ENCODE data around the gene TSEN15.
"Not testable (repeated sequence)": the region's sequence is repeated elsewhere in the genome, so short reads cannot be mapped to it uniquely, and the experiment has no call there.

The TSEN15 gene

GRCh38 chr1:184085667-184086066, 34.1 kb downstream of the TSEN15 start:
- no peak overlapping the region for H3K27ac ChIP-seq
- no peak for DNase-seq (ENCODE audit: low read depth, low spot score)

- DNase-seq (ENCODE audit: low read depth, low spot score), result no peak
- H3K27ac ChIP-seq, result no peak overlapping the region
Measured at GRCh38 chr1:184088037-184088436, 36.5 kb downstream of the TSEN15 start.

GRCh38 chr1:184093071-184093470, 41.5 kb downstream of the TSEN15 start:
- DNase-seq (ENCODE audit: low read depth, low spot score), result no peak
- H3K27ac ChIP-seq, result no peak overlapping the region

GRCh38 chr1:184096005-184096404, 44.5 kb downstream of the TSEN15 start:
- DNase-seq (ENCODE audit: low read depth, low spot score), result no peak
- H3K27ac ChIP-seq, result no peak overlapping the region

- not testable (repeated sequence) for H3K27ac ChIP-seq; DNase-seq (ENCODE audit: low read depth, low spot score)
Measured at GRCh38 chr1:184096580-184096979, 45.0 kb downstream of the TSEN15 start.

- no peak for DNase-seq (ENCODE audit: low read depth, low spot score)
- H3K27ac ChIP-seq, result no peak overlapping the region
Measured at GRCh38 chr1:184101141-184101540, 49.6 kb downstream of the TSEN15 start.

- no peak overlapping the region for H3K27ac ChIP-seq
- no peak for DNase-seq (ENCODE audit: low read depth, low spot score)
Measured at GRCh38 chr1:184101571-184101970, 50.0 kb downstream of the TSEN15 start.

- DNase-seq (ENCODE audit: low read depth, low spot score), result no peak
- no peak overlapping the region for H3K27ac ChIP-seq
Measured at GRCh38 chr1:184110272-184111204, 59.0 kb downstream of the TSEN15 start.

- DNase-seq (ENCODE audit: low read depth, low spot score), result peak; percentile 45
- H3K27ac ChIP-seq, result peak overlapping the region; percentile 48
Measured at GRCh38 chr1:184112176-184112948, 60.8 kb downstream of the TSEN15 start.

- no peak overlapping the region for H3K27ac ChIP-seq
- no peak for DNase-seq (ENCODE audit: low read depth, low spot score)
Measured at GRCh38 chr1:184113251-184113650, 61.7 kb downstream of the TSEN15 start.

- no peak overlapping the region for H3K27ac ChIP-seq
- no peak for DNase-seq (ENCODE audit: low read depth, low spot score)
Measured at GRCh38 chr1:184114818-184115398, 63.4 kb downstream of the TSEN15 start.

GRCh38 chr1:184116287-184116686, 64.8 kb downstream of the TSEN15 start:
- DNase-seq (ENCODE audit: low read depth, low spot score), result no peak
- H3K27ac ChIP-seq, result no peak overlapping the region

GRCh38 chr1:184118046-184118445, 66.5 kb downstream of the TSEN15 start:
- DNase-seq (ENCODE audit: low read depth, low spot score), result peak; percentile 92
- H3K27ac ChIP-seq, result no peak overlapping the region
